ENCODE results near the gene CKAP2L.
A peak's percentile ranks its signal among the peaks of the same experiment; 100 is the strongest.

The CKAP2L gene

GRCh38 chr2:112791019-112791418 is 26.6 kb upstream of the CKAP2L start:
- no peak for DNase-seq

DNA sequence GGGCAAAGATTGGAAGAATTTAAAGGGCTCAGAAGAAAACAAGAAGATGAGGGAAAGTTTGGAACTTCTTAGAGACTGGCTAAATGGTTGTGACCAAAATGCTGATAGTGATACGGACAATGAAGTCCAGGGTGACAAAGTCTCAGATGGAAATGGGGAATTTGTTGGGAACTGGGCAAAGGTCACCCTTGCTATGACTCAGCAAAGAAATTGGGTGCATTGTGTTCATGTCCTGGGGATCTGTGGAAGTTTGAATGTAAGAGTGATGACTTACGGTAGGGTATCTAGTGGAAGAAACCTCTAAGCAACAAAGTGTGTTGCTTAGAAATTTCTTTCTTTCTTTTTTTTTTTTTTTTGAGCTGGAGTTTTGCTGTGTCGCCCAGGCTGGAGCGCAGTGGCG is 25.9 kb upstream of the CKAP2L start:
- no peak for DNase-seq

DNA sequence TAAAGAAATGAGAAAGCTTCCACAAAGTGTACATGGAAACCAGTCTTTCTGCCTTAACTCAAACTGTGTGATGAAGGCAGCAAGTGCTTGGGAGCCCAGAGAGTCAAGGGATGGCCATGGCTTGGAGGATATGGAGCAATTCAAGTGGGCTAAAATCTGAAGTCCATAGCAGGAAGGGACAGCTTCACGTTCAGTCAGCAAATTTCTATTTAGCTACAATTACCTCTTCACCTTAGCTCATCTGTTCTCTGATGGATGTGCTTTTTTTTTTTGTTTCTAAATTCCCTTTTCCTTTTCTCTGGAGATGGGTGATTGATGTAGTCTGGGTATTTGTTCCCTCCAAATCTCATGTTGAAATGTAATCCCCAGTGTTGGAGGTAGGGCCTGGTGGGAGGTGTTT is 24.8 kb upstream of the CKAP2L start:
- no peak for DNase-seq

DNA sequence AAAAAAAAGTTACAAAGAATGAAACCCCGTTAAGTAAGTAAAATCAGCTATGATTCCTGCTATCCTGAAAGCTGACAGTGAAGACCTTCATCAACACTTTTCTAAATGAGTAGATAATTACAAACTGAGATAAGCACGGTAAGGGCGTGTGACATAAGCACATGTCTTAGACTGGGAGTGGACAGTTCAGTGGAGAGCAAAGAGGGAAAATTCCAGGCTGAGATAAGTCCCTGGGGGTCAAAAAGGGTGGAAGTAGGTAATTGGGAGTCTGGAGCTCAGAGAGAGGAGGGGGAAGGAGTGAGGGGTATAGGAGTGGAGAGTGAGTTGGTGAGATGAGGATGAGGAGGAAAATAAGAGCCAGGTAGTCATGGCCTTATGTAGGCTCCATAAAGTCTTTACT is 24.2 kb upstream of the CKAP2L start:
- DNase-seq = no peak

GRCh38 chr2:112787729-112788393 is 23.5 kb upstream of the CKAP2L start:
- DNase-seq = peak; percentile 94

DNA sequence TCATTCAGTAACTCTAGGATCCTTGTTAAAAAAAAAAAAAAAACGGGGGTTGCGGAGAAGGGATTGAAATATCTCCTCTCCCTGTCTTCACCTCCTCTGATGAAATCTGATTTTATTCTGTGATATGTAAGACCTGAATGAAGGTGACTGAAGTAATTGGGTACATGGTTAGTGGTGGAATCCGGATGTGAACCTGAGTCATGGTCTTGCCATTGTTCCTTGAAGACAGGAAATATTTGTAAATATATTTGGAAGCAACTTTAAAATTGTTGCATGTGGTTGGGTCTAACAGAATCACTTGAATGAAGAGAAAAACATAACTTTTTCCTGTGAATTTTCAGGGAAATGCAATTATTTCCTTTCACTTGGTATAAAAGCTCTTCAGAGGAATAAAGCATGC is 22.9 kb upstream of the CKAP2L start:
- no peak for DNase-seq

DNA sequence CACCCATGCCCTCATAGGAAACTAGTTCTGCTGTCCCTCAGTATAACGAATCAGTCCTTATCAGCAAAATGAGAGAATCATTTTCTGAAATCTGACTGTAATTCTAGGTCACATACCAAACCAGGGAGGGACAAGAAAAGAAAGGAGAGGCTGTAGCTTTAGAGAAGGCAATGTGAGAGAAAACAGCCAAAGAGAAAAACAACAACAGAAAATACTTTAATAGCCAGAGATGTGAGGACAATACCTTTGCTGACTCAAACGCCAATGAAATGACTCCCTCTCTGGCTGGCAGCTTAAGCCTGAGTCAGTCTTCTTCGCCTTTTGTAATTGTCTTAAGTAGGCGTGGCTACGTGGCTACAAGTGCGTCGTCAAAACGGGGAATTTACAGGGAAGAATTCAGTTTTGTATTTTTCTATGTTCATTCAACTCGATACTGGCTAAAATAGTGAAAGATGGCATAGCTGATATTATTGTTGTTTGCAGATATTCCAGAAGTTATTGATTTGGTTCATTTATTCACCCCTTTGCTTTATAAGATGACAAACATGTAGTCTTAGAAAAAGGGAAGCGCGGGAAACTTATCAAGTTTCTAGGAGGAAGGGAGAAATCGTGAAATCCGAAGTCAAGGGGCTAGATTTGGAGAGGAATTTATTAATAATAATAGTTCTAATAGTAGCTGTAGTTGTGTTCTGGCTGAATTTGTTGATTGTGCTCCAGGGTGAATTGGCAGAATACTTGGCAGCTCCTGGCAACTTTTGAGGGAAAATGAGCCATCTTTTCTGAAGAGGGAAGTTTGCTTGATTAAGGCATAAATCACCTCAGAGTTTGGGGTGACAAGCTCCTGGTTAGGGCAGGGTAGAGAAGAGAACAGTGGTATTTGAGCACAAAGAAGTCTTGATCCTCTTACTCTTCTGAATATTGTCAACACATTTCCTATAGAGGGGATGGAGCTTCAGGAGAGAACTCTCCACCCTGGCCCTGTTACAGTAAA is 20.1 kb upstream of the CKAP2L start, which contains the start of gene IL1A:
Gene IL1A (minus strand): TSS at position 295 of the 991 bp plus-strand sequence. CDS start 723 bp downstream, outside the sequence.
- peak; percentile 71 for DNase-seq

DNA sequence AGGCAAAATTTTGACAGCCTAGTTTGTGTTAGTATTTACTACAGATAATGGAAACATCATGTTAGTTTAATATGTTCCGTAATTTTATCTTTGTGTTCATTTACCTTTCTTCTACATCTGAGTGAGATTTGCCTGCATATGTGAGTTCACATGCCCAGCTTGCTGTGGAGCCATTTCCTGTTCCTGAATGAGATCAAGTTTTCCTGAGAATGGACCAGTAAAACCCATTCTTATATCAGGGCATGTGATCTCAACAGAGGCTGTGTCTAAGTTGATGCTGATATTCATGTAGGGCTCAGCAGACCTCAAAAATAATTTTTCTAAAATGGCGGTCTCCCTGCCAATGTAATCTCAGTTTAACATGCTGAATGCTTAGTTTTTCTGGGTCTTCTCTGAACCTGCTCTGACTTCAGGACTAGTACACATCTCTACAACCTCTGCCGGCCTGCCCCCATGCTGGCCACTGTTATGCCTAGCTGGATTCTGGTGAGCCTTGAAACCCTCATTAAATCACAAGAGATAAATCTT is 18.8 kb upstream of the CKAP2L start:
- DNase-seq = no peak

DNA sequence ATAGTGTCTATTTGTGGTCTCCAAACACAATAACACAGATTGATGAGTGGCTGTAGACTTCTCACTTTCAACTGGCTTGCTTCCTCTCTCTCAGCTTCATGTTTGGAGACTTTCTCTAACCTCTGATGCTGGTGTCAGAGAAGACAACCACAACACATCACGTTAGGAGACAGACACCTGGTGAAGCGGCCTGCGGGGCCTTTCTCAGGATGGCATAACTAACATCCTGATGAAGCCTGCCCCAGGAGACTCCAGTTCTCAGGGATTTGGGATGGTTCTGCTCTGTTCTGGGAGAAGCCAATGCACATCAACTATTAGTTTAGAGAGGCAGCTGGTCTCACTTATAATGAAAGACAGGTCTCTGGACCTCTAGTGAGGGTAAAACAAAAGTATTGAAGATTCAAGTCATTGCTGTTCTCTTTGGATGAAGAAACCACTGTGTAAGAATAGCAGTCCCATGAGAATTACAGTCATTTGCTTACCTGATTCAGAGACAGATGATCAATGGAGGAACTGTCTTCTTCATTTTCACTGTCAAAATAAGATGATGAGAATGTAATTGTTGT is 17.9 kb upstream of the CKAP2L start:
- peak; percentile 10 for DNase-seq

GRCh38 chr2:112779598-112779997 is 15.2 kb upstream of the CKAP2L start:
- no peak for DNase-seq

- no peak for DNase-seq
Observed at GRCh38 chr2:112777036-112777435, 12.6 kb upstream of the CKAP2L start.

- peak; percentile 52 for DNase-seq
Observed at GRCh38 chr2:112776113-112776512, 11.7 kb upstream of the CKAP2L start.

- DNase-seq = no peak
Observed at GRCh38 chr2:112774536-112775285, 10.3 kb upstream of the CKAP2L start.

DNA sequence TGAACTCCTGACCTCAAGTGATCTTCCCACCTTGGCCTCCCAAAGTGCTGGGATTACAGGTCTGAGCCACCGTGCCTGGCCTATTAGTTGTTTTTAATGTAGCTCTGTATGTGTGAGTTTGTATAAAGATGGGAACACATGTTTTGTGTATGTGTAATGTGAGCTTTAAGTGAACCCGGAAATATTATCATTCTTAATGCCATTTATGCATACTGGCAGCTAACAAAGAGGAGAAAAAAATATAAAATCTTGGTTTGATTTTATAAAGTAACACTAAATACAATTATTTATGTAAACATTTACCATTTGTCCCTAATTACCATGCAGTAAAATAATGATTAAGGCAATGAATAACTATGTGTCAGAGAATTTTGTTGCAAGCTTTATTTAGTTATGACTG is 9.1 kb upstream of the CKAP2L start:
- no peak for DNase-seq

GRCh38 chr2:112772911-112773475 is 8.6 kb upstream of the CKAP2L start:
- no peak for DNase-seq

DNA sequence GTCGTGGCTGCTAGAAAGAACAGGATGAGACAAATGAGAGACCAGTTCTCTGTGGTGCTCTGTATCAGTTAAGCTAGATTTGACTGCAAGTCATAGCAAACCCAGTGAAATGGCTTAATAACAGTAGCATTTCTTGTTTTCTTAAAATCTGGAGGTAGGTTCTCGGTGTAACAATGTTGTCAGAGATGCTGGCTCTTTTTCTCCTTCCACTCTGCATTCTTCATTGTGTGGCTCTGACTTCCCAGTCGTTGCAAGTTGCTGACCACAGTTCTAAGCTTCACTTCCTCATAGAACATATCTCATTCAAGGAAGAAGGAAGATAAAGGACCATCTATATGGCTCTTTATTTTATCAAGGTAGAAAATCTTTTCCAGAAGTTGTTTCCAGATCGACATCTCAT is 7.9 kb upstream of the CKAP2L start:
- DNase-seq = peak; percentile 85

DNA sequence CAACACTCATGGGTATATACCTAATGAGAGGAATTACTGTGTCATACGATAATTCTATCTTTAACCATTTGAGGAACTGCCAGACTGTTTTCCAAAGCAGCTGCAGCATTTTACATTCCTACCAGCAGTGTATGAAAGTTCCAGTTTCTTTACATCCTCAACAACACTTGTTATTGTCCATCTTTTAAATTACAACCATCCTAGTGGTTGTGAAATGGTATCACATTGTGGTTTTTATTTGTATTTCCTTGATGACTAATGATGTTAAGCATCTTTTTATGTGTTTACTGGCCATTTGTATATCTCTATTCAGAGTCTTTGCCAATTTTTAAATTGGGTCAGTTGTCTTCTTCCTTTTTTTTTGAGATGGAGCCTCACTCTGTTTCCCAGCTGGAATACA is 4.0 kb upstream of the CKAP2L start:
- DNase-seq = peak; percentile 15

DNA sequence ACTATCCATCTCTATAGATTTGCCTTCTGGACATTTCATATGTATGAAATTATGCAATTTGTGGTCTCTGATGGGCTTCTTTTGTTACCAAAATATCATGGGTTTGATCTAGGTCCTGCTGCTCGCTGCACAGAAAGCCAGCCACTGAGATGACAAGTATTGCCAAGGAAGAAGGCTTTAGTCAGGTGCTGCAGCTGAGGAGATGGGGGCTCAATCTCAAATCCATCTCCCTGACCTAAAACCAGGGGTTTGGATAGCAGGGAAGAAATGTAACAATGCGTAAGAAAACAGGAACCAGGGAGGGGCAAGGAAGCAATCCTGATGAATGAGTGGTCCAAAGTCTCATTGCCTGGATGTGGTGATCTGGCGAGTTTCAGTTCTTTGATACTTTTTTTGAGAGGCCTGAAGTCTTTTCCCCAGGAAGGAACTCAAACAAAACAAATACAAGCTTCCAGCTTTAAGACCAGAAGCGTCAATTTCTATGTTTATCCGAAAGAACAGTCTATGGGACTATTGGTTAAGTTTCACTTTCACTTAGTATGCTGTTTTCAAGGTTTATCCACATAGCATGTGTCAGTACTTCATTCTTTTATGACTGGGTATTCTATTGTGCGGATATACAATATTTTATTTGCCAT is 3.4 kb upstream of the CKAP2L start:
- DNase-seq = peak; percentile 55

DNA sequence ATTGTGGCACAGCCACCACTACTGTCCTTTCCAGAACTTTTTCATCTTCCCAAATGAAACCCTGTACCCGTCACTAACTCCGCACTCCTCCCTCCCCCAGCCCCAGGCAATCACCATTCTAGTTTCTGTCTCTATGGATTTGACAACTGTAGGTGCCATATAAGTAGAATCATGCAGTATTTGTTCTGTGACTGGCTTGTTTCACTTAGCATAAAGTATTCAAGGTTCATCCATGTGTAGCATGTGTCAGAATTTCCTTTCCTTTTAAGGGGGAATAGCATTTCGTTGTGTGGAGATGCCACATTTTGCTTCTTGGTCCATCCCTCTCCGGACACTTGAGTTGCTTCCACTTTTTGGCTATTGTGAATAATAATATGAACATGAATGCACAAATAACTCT is 842 bp upstream of the CKAP2L start:
- no peak for DNase-seq

DNA sequence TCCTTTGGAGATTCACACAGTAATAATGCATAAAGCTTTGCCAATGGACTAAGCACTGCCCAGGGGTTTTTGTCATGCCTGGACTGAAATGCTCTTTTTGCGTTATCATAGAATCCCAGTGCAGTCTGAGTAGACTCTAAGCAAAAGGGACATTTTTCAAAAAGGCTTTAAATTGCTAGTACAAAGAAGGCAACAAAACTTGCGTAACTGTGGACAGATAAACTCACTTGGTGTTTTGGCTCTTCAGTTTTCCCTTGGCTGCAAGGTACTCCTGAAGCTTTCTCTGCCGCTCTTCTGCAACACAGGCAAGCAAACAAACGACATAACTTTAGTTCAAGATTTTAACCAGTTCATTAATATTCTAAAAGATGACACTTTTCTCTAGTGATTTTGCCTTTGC is 2.1 kb downstream of the CKAP2L start:
- DNase-seq = no peak

DNA sequence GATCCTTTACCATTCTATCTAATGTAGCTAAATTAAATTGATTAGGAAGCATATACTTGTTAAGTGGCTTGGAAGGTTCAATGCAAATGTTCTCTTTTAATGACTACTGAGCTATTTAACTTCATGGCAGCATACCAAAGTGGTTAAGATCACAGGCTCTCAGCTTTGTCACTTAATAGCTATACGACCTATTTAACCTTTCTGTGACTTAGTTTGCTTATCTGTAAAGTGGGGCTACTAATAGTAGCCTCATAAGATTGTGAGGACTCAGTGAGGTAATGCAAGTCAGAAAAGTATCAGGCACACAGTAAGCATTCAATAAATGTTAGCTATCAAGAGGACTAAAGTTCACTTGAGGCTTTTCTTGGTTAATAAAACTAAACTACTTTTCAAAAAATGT is 4.3 kb downstream of the CKAP2L start:
- no peak for DNase-seq

DNA sequence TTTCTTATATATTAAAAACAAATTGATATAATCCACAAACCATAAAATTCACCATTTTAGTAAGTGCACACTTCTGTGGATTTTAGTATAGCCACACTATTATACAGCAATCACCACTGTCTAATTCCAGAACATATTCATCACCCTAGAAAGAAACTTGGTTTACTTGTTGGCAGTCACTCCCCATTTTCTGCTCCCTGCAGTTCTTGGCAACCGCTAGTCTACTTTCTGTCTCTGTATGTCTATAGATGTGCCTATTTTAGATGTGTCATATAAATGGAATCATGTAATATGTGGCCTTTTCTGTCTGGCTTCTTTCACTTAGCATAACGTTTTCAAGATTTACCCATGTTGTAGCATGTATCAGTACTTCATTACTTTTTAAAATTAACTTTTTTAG is 5.7 kb downstream of the CKAP2L start:
- no peak for DNase-seq
